Large intestine (tissue), 3 donors: ENCODE measurements around the gene TASL. TPM values are rescaled to one million over a fixed set of nuclear protein-coding genes. Genes with fewer than 3 reads are reported as not detected.

ENCODE experiments used
- DNase-seq, 2 donors: peaks; one replicate each; pipeline versions ENCODE4 v3.0.0 to v3.0.0-alpha.2; 2013
- H3K27ac ChIP-seq: one replicate; pipeline ENCODE4 v1.5.1; 2013; ENCODE audit warnings: low read length
- H3K27me3 ChIP-seq: 2 replicates; pipeline ENCODE4 v1.6.1; 2013; ENCODE audit warnings: low read length; ENCODE audit not compliant: control insufficient read depth, insufficient read depth
- H3K36me3 ChIP-seq: 2 replicates; pipeline ENCODE4 v1.6.1; 2013; ENCODE audit warnings: low read length; ENCODE audit not compliant: control insufficient read depth, insufficient read depth
- H3K4me1 ChIP-seq: one replicate; pipeline ENCODE4 v1.6.1; 2013; ENCODE audit warnings: low read length; ENCODE audit not compliant: control insufficient read depth, insufficient read depth
- H3K4me3 ChIP-seq: one replicate; pipeline ENCODE4 v1.5.1; 2013; ENCODE audit warnings: low read length
- H3K9me3 ChIP-seq: one replicate; pipeline ENCODE4 v1.6.1; 2013; ENCODE audit warnings: mild to moderate bottlenecking, low read depth, low read length, moderate library complexity; ENCODE audit not compliant: control insufficient read depth
- WGBS: methylation state at CpG from one replicate; pipeline ENCODE4 v1.1.5; 2013; ENCODE audit warnings: low lambda C conversion rate; ENCODE audit not compliant: insufficient coverage; 5-methylcytosine and 5-hydroxymethylcytosine counted together
- polyA plus RNA-seq: library from polyadenylated mRNA; unstranded; fragments of 120-200 nt; gene quantifications from one replicate; pipeline ENCODE4 v1.2.1, GENCODE V29; 2013

TASL gene
- polyA plus RNA-seq, 1 donor, result 0.96 TPM

DNA sequence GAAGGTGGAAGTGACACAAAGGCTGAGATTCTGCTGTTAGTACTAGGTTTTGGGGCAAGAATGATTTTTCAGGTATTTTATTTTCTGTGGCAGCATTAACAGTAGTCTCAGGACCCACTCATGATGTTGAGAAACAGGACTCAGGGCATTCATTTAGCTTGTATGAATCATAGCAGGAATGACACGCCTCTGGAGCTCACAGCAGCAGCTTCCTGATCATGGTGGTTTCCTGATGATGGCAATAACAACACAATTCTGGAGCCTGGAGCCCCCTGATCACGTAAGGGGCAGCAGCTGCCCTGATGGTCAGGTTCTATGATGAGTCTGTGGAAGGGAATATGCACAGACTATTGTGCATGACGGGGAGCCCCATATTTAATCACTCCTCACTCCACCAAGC lies 47.0 kb downstream of the TASL start:
- whole genome bisulfite sequencing, result no CpG with 5 or more reads among the region's 3 CpGs

DNA sequence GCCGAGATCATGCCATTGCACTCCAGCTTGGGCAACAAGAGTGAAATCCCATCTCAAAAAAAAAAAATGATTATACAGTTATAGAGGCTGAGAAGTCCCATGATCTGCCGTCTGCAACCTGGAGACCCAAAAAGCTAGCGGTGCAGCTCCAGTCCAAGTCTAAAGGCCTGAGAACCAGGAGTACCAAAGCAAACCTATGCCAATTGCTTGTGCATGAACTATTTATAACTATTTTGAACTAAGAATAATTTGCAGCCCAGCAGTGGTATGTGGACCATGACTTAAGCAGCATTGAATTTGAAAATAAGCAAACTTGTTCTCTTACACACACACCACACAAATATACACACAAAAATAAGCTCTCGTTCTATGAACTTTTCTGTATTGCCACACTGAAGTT lies 51.8 kb downstream of the TASL start:
- Histone ChIP-seq H3K4me1 (no peaks in the 10 kb centered on the region), H3K27ac (no peak overlapping the region), H3K36me3 (no peaks in the 10 kb centered on the region), H3K9me3 (no peaks in the 10 kb centered on the region), H3K4me3 (no peak overlapping the region), H3K27me3 (no peaks in the 10 kb centered on the region)
- no CpG with 5 or more reads among the region's 4 CpGs for WGBS
- DNase-seq, result no peak

More for the DNA sequence above, 47.0 kb downstream of the TASL start:
- Histone ChIP-seq H3K27ac (no peak overlapping the region), H3K4me1 (no peaks in the 10 kb centered on the region), H3K9me3 (no peaks in the 10 kb centered on the region), H3K36me3 (no peaks in the 10 kb centered on the region), H3K27me3 (no peaks in the 10 kb centered on the region), H3K4me3 (no peak overlapping the region)
- DNase-seq, result no peak

DNA sequence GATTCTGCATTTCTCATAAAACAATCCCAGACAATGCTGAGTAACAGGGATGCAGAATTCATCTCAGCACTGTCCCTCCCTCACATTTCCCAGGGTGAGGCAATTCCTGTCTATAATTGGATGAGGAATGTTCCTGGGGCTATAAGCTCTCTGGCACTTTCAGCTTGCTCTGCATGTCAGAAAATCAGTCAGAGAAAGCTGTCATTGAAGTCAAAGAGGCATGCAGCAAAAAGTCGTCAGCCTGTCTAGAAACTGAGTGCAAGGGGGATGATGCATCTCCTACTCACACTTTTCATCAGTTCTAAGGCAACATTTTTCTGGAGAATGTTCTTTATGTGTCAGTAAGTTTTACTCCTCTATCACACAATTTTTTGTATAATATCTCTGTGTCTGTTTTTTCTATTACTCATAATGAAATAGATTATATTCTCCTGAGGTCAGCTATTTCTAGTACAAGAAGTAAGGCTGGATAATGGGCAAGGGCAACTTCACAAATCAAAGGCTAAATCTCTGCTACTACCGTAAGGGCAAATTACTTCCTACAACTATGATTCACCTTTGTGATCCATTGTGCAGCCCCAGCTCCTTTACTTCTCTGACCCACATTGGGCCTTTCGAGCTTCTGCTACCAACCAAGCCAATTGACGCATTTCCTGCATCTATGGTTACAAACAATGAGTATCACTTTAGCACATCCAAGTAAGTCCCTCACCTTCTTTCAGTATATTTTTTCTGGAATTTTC lies 56.0 kb downstream of the TASL start:
- Histone ChIP-seq H3K4me1 (no peaks in the 10 kb centered on the region), H3K36me3 (no peaks in the 10 kb centered on the region), H3K27me3 (no peaks in the 10 kb centered on the region), H3K27ac (no peak overlapping the region), H3K9me3 (no peaks in the 10 kb centered on the region), H3K4me3 (no peak overlapping the region)
- DNase-seq, result no peak
- WGBS, result 92% methylated on average over 2 of the region's 4 CpGs

DNA sequence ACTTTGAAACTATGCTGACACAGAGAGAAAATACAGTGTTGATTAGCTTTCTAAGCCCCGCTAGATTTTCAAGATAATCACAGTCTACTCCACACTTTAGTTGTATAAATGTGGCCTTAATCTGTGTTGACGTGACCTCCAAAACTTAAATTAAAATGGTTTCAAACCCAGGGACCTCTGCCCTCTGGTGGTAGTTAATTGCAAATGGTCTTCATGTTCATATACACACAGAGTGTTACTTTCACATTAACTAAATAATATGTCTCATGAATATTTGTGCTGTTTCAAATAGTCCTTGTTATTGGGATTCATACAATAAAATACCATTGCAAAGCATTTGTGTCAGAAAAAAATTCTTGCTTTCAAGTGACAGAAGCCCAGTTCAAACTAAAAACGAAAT lies 64.3 kb downstream of the TASL start:
- H3K27me3 ChIP-seq, result no peaks in the 10 kb centered on the region
- H3K36me3 ChIP-seq, result no peaks in the 10 kb centered on the region
- no CpG with 5 or more reads among the region's 3 CpGs for WGBS

More for the DNA sequence above, 64.3 kb downstream of the TASL start:
- H3K4me1 ChIP-seq, result no peaks in the 10 kb centered on the region
- no peak overlapping the region for H3K4me3 ChIP-seq
- H3K9me3 ChIP-seq, result no peaks in the 10 kb centered on the region
- DNase-seq, result no peak
- H3K27ac ChIP-seq, result no peak overlapping the region

Other genes with a start within 250 kb of the TASL start
- gene GK, start 75.7 kb upstream of the TASL start, polyA plus RNA-seq, result 133 TPM